ENCODE results near the gene PGA3.
"Not testable (repeated sequence)": the region's sequence is repeated elsewhere in the genome, so short reads cannot be mapped to it uniquely, and the experiment has no call there.

- TF ChIP-seq EZH2 (IDR thresholded peaks at IDR 0.05); POLR2AphosphoS5 (IDR thresholded peaks at IDR 0.05; ENCODE audit: borderline replicate concordance, low read depth, low read length): not testable (repeated sequence)
Observed at GRCh38 chr11:61232548-61233145, 29.3 kb downstream of the PGA3 start.

All from SK-N-MC (cell line).